ENCODE measurements around the gene SALL4.

Gene SALL4

DNA sequence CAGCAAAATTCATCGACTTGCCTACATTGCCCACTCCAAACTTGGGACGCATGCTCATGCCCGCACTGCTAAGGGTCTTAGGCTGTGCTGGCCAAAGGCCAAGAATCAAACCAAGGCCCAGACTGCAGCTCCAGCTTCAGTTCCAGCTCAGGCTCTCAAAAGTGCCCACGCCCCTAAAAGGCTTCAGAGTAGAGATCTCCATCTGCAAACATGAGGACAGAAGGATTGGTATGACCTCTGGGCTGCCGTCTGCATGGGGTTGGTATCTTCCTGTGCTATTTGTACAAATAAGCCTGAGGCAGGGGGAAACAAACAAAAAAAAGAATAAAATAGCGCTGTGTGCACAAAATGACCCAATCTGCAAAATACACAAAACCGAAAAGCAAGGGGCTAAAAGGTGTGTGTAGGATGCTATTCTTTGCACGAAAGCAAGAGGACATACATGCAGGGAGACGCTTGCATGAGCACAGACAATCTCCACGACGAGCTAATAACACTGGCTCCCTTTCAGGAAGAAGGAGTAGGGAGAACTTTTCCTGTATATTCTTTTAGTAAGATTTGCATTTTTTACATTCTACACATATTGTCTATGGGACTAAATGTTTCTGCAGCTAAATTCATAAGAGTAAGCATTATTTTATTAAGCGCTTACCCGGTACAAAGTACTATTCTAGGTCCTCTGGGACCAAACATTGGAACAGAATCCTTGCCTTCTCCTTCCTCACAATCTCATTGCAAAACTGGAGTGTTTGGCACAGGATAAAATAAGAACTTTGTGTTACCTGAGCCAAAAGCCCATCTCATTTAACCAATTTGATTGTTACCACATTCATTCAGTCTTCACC lies 67.2 kb downstream of the SALL4 start:
- no peak for FAIRE-seq

GRCh38 chr20:51733070-51733469 lies 69.3 kb downstream of the SALL4 start:
- no peak for FAIRE-seq
